H1 (cell line): Measurements from ENCODE around the gene SNED1. TPM values are rescaled to one million over a fixed set of nuclear protein-coding genes. Genes with fewer than 3 reads are reported as not detected.

Experiments
- CTCF ChIA-PET: fragments of 300-600 bp; sonication (Branson Sonifier 250); formaldehyde crosslinking; loops from one replicate; lab custom pipeline; 2021; ENCODE audit not compliant: partially characterized antibody; lab: Charles Lee
- POLR2A ChIA-PET: fragments of 300-600 bp; sonication (Branson Sonifier 250); formaldehyde crosslinking; loops from one replicate; lab custom pipeline; 2021; ENCODE audit warnings: inconsistent platforms; ENCODE audit not compliant: partially characterized antibody; lab: Charles Lee
- DNase-seq, 2 experiments: peaks; one replicate each; pipeline versions ENCODE4 v3.0.0 to v3.0.0-alpha.2; 2010 to 2022; ENCODE audit warnings: low spot score in 2 of 2, low read depth in 1 of 2, mixed read lengths in 1 of 2
- FAIRE-seq: peaks from 2 replicates; lab custom pipeline; 2011; peaks lifted over from hg19 to GRCh38; lab: Jason Lieb, UNC
- H2AFZ ChIP-seq: 2 replicates; pipeline ENCODE4 v1.8.1; 2012; ENCODE audit warnings: low read length, inconsistent platforms
- H2AK5ac ChIP-seq: 2 replicates; pipeline ENCODE4 v1.6.1; 2013; ENCODE audit warnings: low read depth, low read length
- H2BK120ac ChIP-seq: replicated peaks from 2 replicates; pipeline ENCODE3; 2013; ENCODE audit warnings: low read depth, low read length, inconsistent platforms
- H2BK12ac ChIP-seq: 2 replicates; pipeline ENCODE4 v1.6.1; 2013; ENCODE audit warnings: low read depth, low read length
- H2BK15ac ChIP-seq: 2 replicates; pipeline ENCODE4 v1.6.1; 2013; ENCODE audit warnings: low read length
- H2BK20ac ChIP-seq: 2 replicates; pipeline ENCODE4 v1.6.1; 2013; ENCODE audit warnings: low read length
- H2BK5ac ChIP-seq: 2 replicates; pipeline ENCODE4 v1.6.1; 2013; ENCODE audit warnings: low read depth, low read length
- H3K14ac ChIP-seq: 2 replicates; pipeline ENCODE4 v1.6.1; 2013; ENCODE audit warnings: inconsistent platforms; ENCODE audit not compliant: insufficient read length
- H3K18ac ChIP-seq: 2 replicates; pipeline ENCODE4 v1.6.1; 2013; ENCODE audit warnings: low read length; ENCODE audit errors: extremely low read depth
- H3K23ac ChIP-seq: 2 replicates; pipeline ENCODE4 v1.6.1; 2013; ENCODE audit warnings: inconsistent platforms; ENCODE audit not compliant: insufficient read length
- H3K23me2 ChIP-seq: 2 replicates; pipeline ENCODE4 v1.6.1; 2013; ENCODE audit warnings: low read depth, low read length
- H3K27ac ChIP-seq: 2 replicates; pipeline ENCODE4 v1.6.1; 2011; ENCODE audit warnings: low read depth, low read length, inconsistent platforms
- H3K27me3 ChIP-seq, 4 experiments: replicated peaks in 1 of 4; 1 replicate in 1 of 4; 2 replicates in 3 of 4; pipeline versions ENCODE4 v1.6.1 to v1.8.1; 2011 to 2013; ENCODE audit warnings: low read length in 3 of 4, mild to moderate bottlenecking in 3 of 4, inconsistent platforms in 2 of 4, mixed read lengths in 2 of 4, moderate library complexity in 1 of 4; ENCODE audit not compliant: control insufficient read depth in 3 of 4, insufficient read depth in 3 of 4; ENCODE audit errors: extremely low read depth in 1 of 4
- H3K36me3 ChIP-seq, 4 experiments: 2 replicates each; pipeline versions ENCODE4 v1.6.1 to v1.8.1; 2011 to 2013; ENCODE audit warnings: mild to moderate bottlenecking in 4 of 4, low read length in 3 of 4, moderate library complexity in 2 of 4, control low read depth in 1 of 4, inconsistent platforms in 1 of 4; ENCODE audit not compliant: insufficient read depth in 4 of 4, control insufficient read depth in 2 of 4
- H3K4ac ChIP-seq: replicated peaks from 2 replicates; pipeline ENCODE3; 2013; ENCODE audit warnings: low read length, low read depth, mixed read lengths, inconsistent platforms; ENCODE audit not compliant: insufficient read length
- H3K4me1 ChIP-seq, 4 experiments: replicated peaks in 1 of 4; 1 replicate in 1 of 4; 2 replicates in 3 of 4; pipeline versions ENCODE4 v1.6.1 to v1.8.1; 2011 to 2013; ENCODE audit warnings: low read length in 3 of 4, inconsistent platforms in 2 of 4, mixed read lengths in 1 of 4; ENCODE audit not compliant: insufficient read depth in 4 of 4, control insufficient read depth in 3 of 4
- H3K4me2 ChIP-seq, 2 experiments: 2 replicates each; pipeline versions ENCODE4 v1.6.1 to v1.8.1; 2011 to 2013; ENCODE audit warnings: low read depth in 2 of 2, low read length in 2 of 2, control low read depth in 1 of 2, inconsistent platforms in 1 of 2, mild to moderate bottlenecking in 1 of 2; ENCODE audit not compliant: insufficient read depth in 1 of 2
- H3K4me3 ChIP-seq, 4 experiments: fragments of 200-600, 300-600 bp in 1 of 4; sonication (generic), shearing (Covaris generic), sonication (Bioruptor Twin) in 1 of 4; 2 replicates each; pipeline versions ENCODE4 v1.5.1 to v1.8.1; 2011 to 2016; ENCODE audit warnings: low read length in 4 of 4, low read depth in 3 of 4, control low read depth in 2 of 4, inconsistent platforms in 2 of 4, mild to moderate bottlenecking in 2 of 4, mixed read lengths in 1 of 4, moderate library complexity in 1 of 4; ENCODE audit not compliant: insufficient read depth in 2 of 4; ENCODE audit errors: extremely low read depth in 1 of 4
- H3K56ac ChIP-seq: replicated peaks from 2 replicates; pipeline ENCODE3; 2013; ENCODE audit warnings: low read depth, mild to moderate bottlenecking, mixed read lengths, low read length, inconsistent platforms; ENCODE audit not compliant: insufficient read length
- H3K79me1 ChIP-seq: 2 replicates; pipeline ENCODE4 v1.6.1; 2013; ENCODE audit warnings: low read depth, low read length, control low read depth
- H3K79me2 ChIP-seq, 2 experiments: 2 replicates each; pipeline versions ENCODE4 v1.6.1 to v1.8.1; 2012 to 2013; ENCODE audit warnings: low read length in 2 of 2, mild to moderate bottlenecking in 2 of 2, inconsistent platforms in 1 of 2; ENCODE audit not compliant: insufficient read depth in 2 of 2, control insufficient read depth in 1 of 2
- H3K9ac ChIP-seq, 4 experiments: replicated peaks in 1 of 4; 1 replicate in 1 of 4; 2 replicates in 3 of 4; pipeline versions ENCODE4 v1.6.1 to v1.8.1; 2011 to 2013; ENCODE audit warnings: low read depth in 3 of 4, low read length in 3 of 4, control low read depth in 2 of 4, mild to moderate bottlenecking in 2 of 4, moderate library complexity in 2 of 4, inconsistent platforms in 1 of 4; ENCODE audit errors: extremely low read depth in 1 of 4
- H3K9me3 ChIP-seq, 2 experiments: 2 replicates each; pipeline versions ENCODE4 v1.6.1 to v1.8.1; 2012 to 2013; ENCODE audit warnings: mild to moderate bottlenecking in 2 of 2, moderate library complexity in 2 of 2, control low read depth in 1 of 2, inconsistent platforms in 1 of 2, low read depth in 1 of 2, low read length in 1 of 2, mixed read lengths in 1 of 2; ENCODE audit not compliant: insufficient read depth in 2 of 2
- H4K20me1 ChIP-seq, 2 experiments: replicated peaks in 1 of 2; 2 replicates each; pipeline versions ENCODE3 to v1.8.1; 2011 to 2013; ENCODE audit warnings: inconsistent platforms in 2 of 2, low read length in 2 of 2, mild to moderate bottlenecking in 1 of 2; ENCODE audit not compliant: insufficient read depth in 2 of 2, control insufficient read depth in 1 of 2
- H4K5ac ChIP-seq: 2 replicates; pipeline ENCODE4 v1.6.1; 2013; ENCODE audit warnings: low read length, low read depth, mixed read lengths, inconsistent platforms; ENCODE audit not compliant: insufficient read length
- H4K8ac ChIP-seq: 2 replicates; pipeline ENCODE4 v1.8.0; 2013; ENCODE audit warnings: mild to moderate bottlenecking, moderate library complexity, low read length, inconsistent platforms; ENCODE audit not compliant: insufficient read depth; ENCODE audit errors: extremely low read depth
- H4K91ac ChIP-seq: replicated peaks from 2 replicates; pipeline ENCODE3; 2013; ENCODE audit warnings: low read length, mixed read lengths, inconsistent platforms; ENCODE audit not compliant: insufficient read length
- BRCA1 ChIP-seq: IDR thresholded peaks from 2 replicates; pipeline ENCODE4 v1.6.1; 2012; ENCODE audit warnings: low read depth, low read length, improper control_type of control experiment
- CREB1 ChIP-seq: IDR thresholded peaks from 2 replicates; pipeline ENCODE4 v1.6.1; 2012; ENCODE audit warnings: inconsistent platforms
- EP300 ChIP-seq, 2 experiments: IDR thresholded peaks; 1 replicate in 1 of 2; 2 replicates in 1 of 2; pipeline ENCODE4 v1.6.1; 2011 to 2012; ENCODE audit warnings: low read depth in 2 of 2, low read length in 2 of 2, mild to moderate bottlenecking in 2 of 2, borderline replicate concordance in 1 of 2, inconsistent platforms in 1 of 2, moderate library complexity in 1 of 2
- JUN ChIP-seq: IDR thresholded peaks from 2 replicates; pipeline ENCODE4 v1.6.1; 2011; ENCODE audit warnings: low read depth, mild to moderate bottlenecking, improper control_type of control experiment, low read length
- JUND ChIP-seq: IDR thresholded peaks from 2 replicates; pipeline ENCODE4 v1.6.1; 2011; ENCODE audit warnings: mild to moderate bottlenecking, improper control_type of control experiment, low read length
- NRF1 ChIP-seq: IDR thresholded peaks from 2 replicates; pipeline ENCODE4 v1.6.1; 2011; ENCODE audit warnings: mild to moderate bottlenecking, low read depth, low read length, improper control_type of control experiment
- RFX5 ChIP-seq: IDR thresholded peaks from 2 replicates; pipeline ENCODE4 v1.6.1; 2011; ENCODE audit warnings: low read depth, low read length, improper control_type of control experiment, borderline replicate concordance
- SP4 ChIP-seq: IDR thresholded peaks from 2 replicates; pipeline ENCODE4 v1.6.1; 2012; ENCODE audit warnings: low read length, inconsistent platforms
- SRF ChIP-seq: IDR thresholded peaks from 2 replicates; pipeline ENCODE4 v1.6.1; 2011; ENCODE audit warnings: mild to moderate bottlenecking, low read depth, low read length, moderate library complexity
- TAF7 ChIP-seq: optimal IDR thresholded peaks from 2 replicates; pipeline ENCODE3; 2011; ENCODE audit warnings: low read depth, mild to moderate bottlenecking, inconsistent platforms, low read length, moderate library complexity, borderline replicate concordance
- TCF12 ChIP-seq: IDR thresholded peaks from 2 replicates; pipeline ENCODE4 v1.6.1; 2011; ENCODE audit warnings: low read depth, mild to moderate bottlenecking, low read length
- WGBS, 2 experiments: shearing (Covaris generic) in 1 of 2; methylation state at CpG; one replicate each; pipeline versions ENCODE4 v1.1.6 to v1.1.7; 2013 to 2015; ENCODE audit warnings: low lambda C conversion rate in 2 of 2, mixed read lengths in 2 of 2, inconsistent platforms in 1 of 2, low coverage in 1 of 2, missing lambda C conversion rate in 1 of 2; ENCODE audit not compliant: insufficient replicate concordance in 2 of 2, insufficient coverage in 1 of 2, insufficient read length in 1 of 2; ENCODE audit errors: extremely low coverage in 1 of 2, missing lambda C conversion rate in 1 of 2; 5-methylcytosine and 5-hydroxymethylcytosine counted together
- polyA plus RNA-seq, 7 experiments: library from polyadenylated mRNA; depleted of rRNA in 3 of 7; stranded (reverse) in 5 of 7; unstranded in 2 of 7; fragments of >200 nt in 5 of 7; fragments of 200-250 nt in 2 of 7; gene quantifications; 1 replicate in 5 of 7; 2 replicates in 1 of 7; 4 replicates in 1 of 7; pipeline versions ENCODE4 v1.2.1 to v1.2.3, GENCODE V29; 2011 to 2013; ENCODE audit warnings: missing spikeins in 2 of 7, mixed read lengths in 2 of 7
- total RNA-seq: library from RNA; stranded (reverse); fragmentation: NEBNext Ultra II Directional; extraction: Animal tissue kit (Norgen Biotek cat#: 25700); gene quantifications from 2 replicates; pipeline ENCODE4 v1.2.1, GENCODE V29; 2021

Gene SNED1
- total and polyA plus RNA-seq, 2 of the 8 experiments (the other 6 are each of a cell fraction or from before 2014, with no cell fraction given): 1.9 TPM

DNA sequence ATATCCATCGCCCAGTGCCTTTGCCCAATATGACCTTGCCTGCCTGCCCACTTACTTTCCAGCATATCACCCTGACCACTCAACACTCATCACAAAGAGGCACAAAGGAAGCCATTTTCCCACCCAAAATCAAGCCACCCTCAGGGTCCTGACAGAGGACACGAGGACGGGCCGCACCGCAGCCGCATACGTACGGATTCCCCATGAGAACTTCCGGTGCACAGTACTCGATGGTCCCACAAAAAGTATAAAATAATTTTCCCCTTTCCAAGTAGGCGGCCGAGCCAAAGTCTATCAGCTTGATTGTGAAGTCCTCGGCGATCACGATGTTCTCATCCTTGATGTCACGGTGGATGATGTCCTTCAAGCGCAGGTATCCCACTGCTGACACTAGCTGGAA is 113.6 kb downstream of the SNED1 start:
- FAIRE-seq: no peak
- no peak overlapping the region for H2BK15ac ChIP-seq
- H3K23me2 ChIP-seq: no peaks in the 10 kb centered on the region; the same call in 1 of the 2 replicates
- no peak overlapping the region for H3K4me2 ChIP-seq
- ChIA-PET CTCF (interaction anchor here (1.1 kb wide), 1 partner anchor 34 kb away, joined by 3 read pairs; no protein-coding TSS in a partner anchor), POLR2A (interaction anchor here (1.3 kb wide), 1 partner anchor 10 kb away, joined by 4 read pairs; the partner anchor contains the start of gene MTERF4)
- 97% methylated on average over 17 of the region's 17 CpGs; no CpG with 5 or more reads in 1 of the 2 experiments for WGBS, 2 experiments
- no peak overlapping the region for H3K27ac ChIP-seq
- no peak overlapping the region for H3K56ac ChIP-seq
- H2BK120ac ChIP-seq: no peak overlapping the region
- no peak overlapping the region for H3K14ac ChIP-seq
- no peaks in the 10 kb centered on the region for H3K9me3 ChIP-seq
- H3K27me3 ChIP-seq: no peaks in the 10 kb centered on the region
- H3K4ac ChIP-seq: no peak overlapping the region
- H2BK5ac ChIP-seq: no peak overlapping the region
- no peak overlapping the region for H4K8ac ChIP-seq
- H2AK5ac ChIP-seq: no peak overlapping the region
- H4K5ac ChIP-seq: no peak overlapping the region
- no peaks in the 10 kb centered on the region for H3K4me1 ChIP-seq
- H4K91ac ChIP-seq: no peak overlapping the region
- no peak overlapping the region for H3K4me3 ChIP-seq
- no peak overlapping the region for H3K23ac ChIP-seq
- H3K79me2 ChIP-seq: no peaks in the 10 kb centered on the region
- no peak overlapping the region for H2AFZ ChIP-seq
- peaks cover 0 to 26% (median 6%) of the 10 kb centered on the region in 4 experiments; a peak in 4 of 8 replicates for H3K36me3 ChIP-seq
- no peak for TF ChIP-seq JUN
- no peak for TF ChIP-seq EP300 (IDR thresholded peaks at IDR 0.05; ENCODE audit: borderline replicate concordance in 1 of 2, low read depth in 2 of 2, low read length in 2 of 2)
- no peak for TF ChIP-seq CREB1
- no peak for TF ChIP-seq BRCA1
- no peak for TF ChIP-seq JUND
- no peak for TF ChIP-seq TAF7
- TF ChIP-seq TCF12: no peak
- TF ChIP-seq SP4: no peak
- no peak for TF ChIP-seq RFX5
- TF ChIP-seq NRF1: no peak
- no peak for TF ChIP-seq SRF
- peaks cover 3 to 6% of the 10 kb centered on the region in 2 experiments for H4K20me1 ChIP-seq
- H3K79me1 ChIP-seq: no peaks in the 10 kb centered on the region; the same call in 1 of the 2 replicates
- H2BK20ac ChIP-seq: no peak overlapping the region
- no peak overlapping the region for H3K18ac ChIP-seq
- H2BK12ac ChIP-seq: no peak overlapping the region
- no peak overlapping the region for H3K9ac ChIP-seq
- no peak for DNase-seq
